ENCODE measurements around the gene PACSIN1. TPM values are rescaled to one million over a fixed set of nuclear protein-coding genes. Genes with fewer than 3 reads are reported as not detected.
"Not testable (repeated sequence)": the region's sequence is repeated elsewhere in the genome, so short reads cannot be mapped to it uniquely, and the experiment has no call there.

PACSIN1 gene
- total RNA-seq, 1 experiment from 2014 or later, result not detected

- no peak for DNase-seq (ENCODE audit: low read depth)
- in situ Hi-C loops (cut with HindIII; ENCODE audit: low pct_unique_long_range_greater_than_20kb, low sequenced_read_pairs), result no loop called here
Observed at GRCh38 chr6:34476447-34476846, 10.6 kb downstream of the PACSIN1 start.

DNA sequence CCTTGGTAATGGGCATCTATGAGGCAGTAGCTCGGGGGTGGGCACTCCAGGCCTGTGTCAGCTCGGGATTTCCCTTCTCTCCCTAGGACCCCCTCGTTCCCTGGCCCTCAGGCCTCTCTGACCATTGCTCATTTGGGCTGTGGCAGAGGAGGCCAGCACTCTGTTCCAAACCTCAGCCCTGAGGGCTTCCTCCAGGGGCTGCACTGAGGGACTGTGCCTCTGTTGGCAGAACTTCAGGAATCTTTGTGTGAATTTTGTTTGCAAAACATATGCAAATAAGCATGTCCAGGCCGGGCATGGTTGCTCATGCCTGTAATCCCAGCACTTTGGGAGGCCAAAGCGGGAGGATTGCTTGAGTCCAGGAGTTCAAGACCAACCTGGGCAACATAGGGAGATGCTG is 11.0 kb downstream of the PACSIN1 start:
- in situ Hi-C loops (cut with HindIII; ENCODE audit: low pct_unique_long_range_greater_than_20kb, low sequenced_read_pairs), result no loop called here
- no peak for DNase-seq (ENCODE audit: low read depth)

DNA sequence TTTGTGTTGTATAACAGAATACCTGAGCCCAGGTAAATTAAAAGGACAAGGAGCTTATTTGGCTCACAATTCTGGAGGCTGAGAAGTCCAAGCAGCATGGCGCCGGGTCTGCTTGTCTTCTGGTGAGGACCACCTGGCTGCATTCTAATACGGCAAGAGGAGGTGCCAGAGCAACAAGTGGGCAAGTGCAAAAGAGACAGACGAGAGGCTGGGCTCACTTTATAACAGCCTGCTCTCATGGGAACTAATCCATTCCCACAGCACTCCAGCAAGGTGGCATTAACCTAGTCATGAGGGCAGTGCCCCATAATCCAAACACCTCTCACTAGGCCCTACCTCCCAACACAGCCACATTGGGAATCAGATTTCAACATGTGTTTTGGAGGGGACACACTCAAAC is 12.9 kb downstream of the PACSIN1 start:
- no peak for DNase-seq (ENCODE audit: low read depth)
- in situ Hi-C loops (cut with HindIII; ENCODE audit: low pct_unique_long_range_greater_than_20kb, low sequenced_read_pairs), result no loop called here

- in situ Hi-C loops (cut with HindIII; ENCODE audit: low pct_unique_long_range_greater_than_20kb, low sequenced_read_pairs); DNase-seq (ENCODE audit: low read depth): not testable (repeated sequence)
Observed at GRCh38 chr6:34483781-34484180, 17.9 kb downstream of the PACSIN1 start.

- no peak for DNase-seq (ENCODE audit: low read depth)
- in situ Hi-C loops (cut with HindIII; ENCODE audit: low pct_unique_long_range_greater_than_20kb, low sequenced_read_pairs), result no loop called here
Observed at GRCh38 chr6:34484391-34484790, 18.5 kb downstream of the PACSIN1 start.

- DNase-seq (ENCODE audit: low read depth), result no peak
- in situ Hi-C loops (cut with HindIII; ENCODE audit: low pct_unique_long_range_greater_than_20kb, low sequenced_read_pairs), result no loop called here
Observed at GRCh38 chr6:34484899-34485298, 19.0 kb downstream of the PACSIN1 start.

GRCh38 chr6:34485321-34486060 is 19.6 kb downstream of the PACSIN1 start:
- no peak for DNase-seq (ENCODE audit: low read depth)
- in situ Hi-C loops (cut with HindIII; ENCODE audit: low pct_unique_long_range_greater_than_20kb, low sequenced_read_pairs), result no loop called here

GRCh38 chr6:34486106-34486740 is 20.3 kb downstream of the PACSIN1 start:
- in situ Hi-C loops (cut with HindIII; ENCODE audit: low pct_unique_long_range_greater_than_20kb, low sequenced_read_pairs), result no loop called here
- no peak for DNase-seq (ENCODE audit: low read depth)

- in situ Hi-C loops (cut with HindIII; ENCODE audit: low pct_unique_long_range_greater_than_20kb, low sequenced_read_pairs); DNase-seq (ENCODE audit: low read depth): not testable (repeated sequence)
Observed at GRCh38 chr6:34486886-34487285, 21.0 kb downstream of the PACSIN1 start.

DNA sequence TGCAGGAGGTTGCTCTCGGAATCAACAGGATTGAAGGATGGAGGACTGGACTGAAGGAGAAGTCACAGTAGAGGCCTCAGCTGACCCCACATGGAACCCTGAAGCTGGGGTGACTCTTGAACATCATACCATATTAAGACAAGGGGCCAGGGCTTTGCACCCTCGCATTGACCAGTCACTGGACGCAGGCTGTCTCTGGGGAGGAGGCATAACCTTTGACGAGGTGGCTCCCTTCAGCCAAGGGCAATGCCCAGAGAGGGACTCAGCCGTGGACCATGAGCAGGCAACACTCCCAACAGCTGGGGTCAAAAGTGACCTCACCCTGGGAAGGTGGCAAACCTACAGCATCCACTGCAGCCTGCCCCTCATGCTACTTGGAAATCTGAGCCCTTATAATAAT is 21.7 kb downstream of the PACSIN1 start:
- in situ Hi-C loops (cut with HindIII; ENCODE audit: low pct_unique_long_range_greater_than_20kb, low sequenced_read_pairs), result no loop called here

DNA sequence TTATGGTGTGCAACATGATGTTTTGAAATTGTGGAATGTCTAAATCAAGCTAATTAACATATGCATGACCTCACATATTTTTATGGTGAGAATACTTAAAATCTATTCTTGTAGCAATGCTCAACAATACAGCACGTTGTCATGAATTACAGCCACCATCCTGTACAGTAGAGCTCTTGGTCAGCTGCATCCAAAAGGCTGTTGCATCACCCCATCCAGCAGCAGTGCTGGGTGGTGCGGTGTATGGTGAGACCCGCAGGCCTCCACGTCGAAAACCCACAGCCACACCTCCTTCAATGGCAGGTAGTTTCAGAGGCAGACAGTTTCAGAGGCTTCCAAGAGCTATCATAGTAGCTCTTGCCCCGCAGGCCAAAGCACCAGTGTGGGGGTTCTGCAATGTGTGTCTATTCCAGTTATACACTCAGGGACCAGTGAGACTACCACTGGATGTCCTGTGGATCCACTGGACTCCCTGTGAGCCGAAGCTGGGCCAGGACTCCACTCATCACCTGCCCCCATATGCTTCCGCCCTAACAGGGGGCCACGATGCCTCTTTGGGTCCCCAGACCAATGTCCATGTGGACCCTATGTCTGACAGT is 23.4 kb downstream of the PACSIN1 start:
- in situ Hi-C loops (cut with HindIII; ENCODE audit: low pct_unique_long_range_greater_than_20kb, low sequenced_read_pairs), result no loop called here
- DNase-seq (ENCODE audit: low read depth), result no peak

More for the DNA sequence above, 21.7 kb downstream of the PACSIN1 start:
- no peak for DNase-seq (ENCODE audit: low read depth)

GRCh38 chr6:34490390-34491090 is 24.7 kb downstream of the PACSIN1 start:
- in situ Hi-C loops (cut with HindIII; ENCODE audit: low pct_unique_long_range_greater_than_20kb, low sequenced_read_pairs), result no loop called here
- no peak for DNase-seq (ENCODE audit: low read depth)

GRCh38 chr6:34491091-34491430 is 25.2 kb downstream of the PACSIN1 start:
- in situ Hi-C loops (cut with HindIII; ENCODE audit: low pct_unique_long_range_greater_than_20kb, low sequenced_read_pairs), result no loop called here
- no peak for DNase-seq (ENCODE audit: low read depth)

- no peak for DNase-seq (ENCODE audit: low read depth)
- in situ Hi-C loops (cut with HindIII; ENCODE audit: low pct_unique_long_range_greater_than_20kb, low sequenced_read_pairs), result no loop called here
Observed at GRCh38 chr6:34493344-34493743, 27.5 kb downstream of the PACSIN1 start.

GRCh38 chr6:34494973-34495372 is 29.1 kb downstream of the PACSIN1 start:
- in situ Hi-C loops (cut with HindIII; ENCODE audit: low pct_unique_long_range_greater_than_20kb, low sequenced_read_pairs), result no loop called here

DNA sequence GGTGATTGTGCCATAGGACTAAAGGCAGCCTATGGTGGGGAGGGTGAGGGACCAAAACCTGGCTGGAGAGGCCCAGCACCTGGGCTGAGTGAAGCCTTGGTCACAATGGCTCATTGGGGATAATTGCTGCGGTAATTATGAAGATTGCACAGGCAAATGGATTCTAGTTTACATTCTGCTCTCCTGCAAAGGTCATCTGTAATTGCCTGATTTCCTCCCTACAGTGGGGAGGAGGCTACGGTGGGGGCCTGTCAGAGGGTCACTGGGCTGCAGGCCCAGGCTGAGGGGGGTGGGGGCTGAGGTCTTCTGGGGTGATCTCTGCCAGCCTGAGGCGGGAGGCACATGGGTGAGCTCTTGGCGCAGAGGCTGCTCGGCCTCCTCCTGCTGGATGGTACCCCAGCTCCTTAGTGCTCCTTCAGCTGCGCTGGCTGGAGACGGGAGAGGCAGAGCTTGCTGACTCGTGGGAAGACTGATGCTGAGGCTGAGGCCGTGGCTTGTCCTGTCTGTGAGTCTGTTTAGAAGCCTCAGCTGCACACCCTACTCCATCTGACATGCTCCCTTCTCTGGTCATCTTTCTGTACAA is 30.3 kb downstream of the PACSIN1 start:
- no peak for DNase-seq (ENCODE audit: low read depth)
- in situ Hi-C loops (cut with HindIII; ENCODE audit: low pct_unique_long_range_greater_than_20kb, low sequenced_read_pairs), result no loop called here

More at GRCh38 chr6:34494973-34495372, 29.1 kb downstream of the PACSIN1 start:
- DNase-seq (ENCODE audit: low read depth), result no peak

DNA sequence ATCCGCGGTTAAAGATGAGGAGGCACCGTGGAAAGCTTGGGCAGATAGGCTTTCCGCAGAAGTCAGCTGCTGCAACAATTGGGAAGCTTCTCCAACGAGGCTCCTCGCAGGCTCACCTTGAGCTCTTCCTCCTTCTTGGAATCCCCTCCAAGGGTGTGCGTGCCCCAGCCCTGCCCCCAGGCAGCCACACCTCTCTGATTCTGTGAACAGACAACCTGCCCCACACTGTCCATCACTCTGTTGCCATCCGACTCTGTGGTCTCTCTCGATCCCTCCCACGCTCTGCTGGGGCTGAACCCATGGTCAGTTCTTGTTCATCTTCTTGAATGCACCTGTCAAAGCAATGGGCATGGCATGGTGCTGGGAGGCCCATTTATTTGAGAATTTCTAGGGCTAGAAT is 31.5 kb downstream of the PACSIN1 start:
- in situ Hi-C loops (cut with HindIII; ENCODE audit: low pct_unique_long_range_greater_than_20kb, low sequenced_read_pairs), result no loop called here
- no peak for DNase-seq (ENCODE audit: low read depth)

DNA sequence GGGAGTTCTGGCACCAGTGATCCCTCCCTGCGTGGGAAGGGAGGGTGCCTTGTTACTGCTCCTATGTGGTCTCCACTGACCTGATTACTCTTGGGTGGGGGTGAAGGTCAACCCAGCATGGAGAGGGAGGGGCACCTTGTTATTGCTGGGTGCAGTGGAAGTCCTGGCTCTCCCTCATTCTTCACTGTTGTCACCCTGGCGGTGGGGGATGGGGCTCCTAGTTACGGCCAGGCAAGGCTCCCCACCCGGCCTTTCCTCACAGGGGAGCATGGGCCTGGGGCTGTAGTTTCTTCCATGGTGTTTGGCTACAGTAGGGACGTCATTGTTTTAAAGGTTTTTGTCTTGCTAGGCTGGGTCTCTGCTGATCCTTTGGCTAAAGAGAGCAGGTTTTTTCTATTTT is 40.8 kb downstream of the PACSIN1 start:
- DNase-seq (ENCODE audit: low read depth), result no peak

GRCh38 chr6:34508425-34508824 is 42.5 kb downstream of the PACSIN1 start:
- DNase-seq (ENCODE audit: low read depth), result no peak
- in situ Hi-C loops (cut with HindIII; ENCODE audit: low pct_unique_long_range_greater_than_20kb, low sequenced_read_pairs), result no loop called here

More for the DNA sequence above, 40.8 kb downstream of the PACSIN1 start:
- in situ Hi-C loops (cut with HindIII; ENCODE audit: low pct_unique_long_range_greater_than_20kb, low sequenced_read_pairs), result no loop called here

Data from Caki2 (cell line).